Measurements from ENCODE around the gene P2RX1. TPM values are rescaled to one million over a fixed set of nuclear protein-coding genes. Genes with fewer than 3 reads are reported as not detected.

P2RX1 gene
- polyA plus RNA-seq (2012; ENCODE audit: insufficient read length, low read depth), result 0.24 TPM

DNA sequence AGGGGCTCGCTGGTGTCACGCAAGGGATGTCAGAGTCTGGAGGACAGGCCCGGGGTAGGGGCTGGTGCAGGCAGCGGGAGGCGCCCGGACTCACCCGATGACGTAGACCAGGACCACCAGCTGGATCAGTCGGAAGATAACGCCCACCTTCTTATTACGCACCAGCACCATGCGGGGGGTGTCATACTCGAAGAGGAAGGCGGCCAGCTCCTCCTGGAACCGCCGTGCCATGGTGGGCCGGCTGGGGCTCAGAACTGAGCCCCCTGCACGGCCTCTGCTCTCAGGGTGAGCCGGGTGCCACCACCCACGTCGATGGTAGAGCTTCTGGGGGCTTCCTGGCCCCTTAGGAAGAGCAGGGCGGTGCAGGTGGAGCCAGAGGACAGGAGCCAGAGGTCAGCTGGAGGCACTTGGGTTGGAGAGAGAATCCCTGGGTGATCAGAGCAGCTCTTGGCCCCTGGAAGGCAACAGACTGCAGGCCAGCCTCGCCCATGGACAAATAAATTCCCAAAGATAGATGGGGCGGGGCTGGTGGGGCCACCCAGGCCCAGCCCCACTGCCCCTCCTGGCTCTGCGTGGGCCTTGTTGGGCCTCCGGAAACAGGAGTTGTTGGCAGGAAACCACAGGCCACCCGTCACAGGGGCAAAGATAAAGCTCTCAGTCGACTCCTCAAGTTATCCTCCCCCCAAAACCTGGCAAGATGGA is at the start of gene P2RX1:
TSS of gene P2RX1 (minus strand) at position 471 of the 702 bp plus-strand sequence. CDS start at position 231, 240 bp downstream.
- TF ChIP-seq POLR2AphosphoS5 (IDR thresholded peaks at IDR 0.05; ENCODE audit: low read depth, low read length) (no peak), SIN3A (IDR thresholded peaks at IDR 0.05; ENCODE audit: borderline replicate concordance, insufficient read depth, low read length) (no peak), TAF1 (IDR thresholded peaks at IDR 0.05; ENCODE audit: borderline replicate concordance, insufficient read depth, low read length) (no peak), FOXP2 (optimal IDR thresholded peaks at IDR 0.05; ENCODE audit: borderline replicate concordance, extremely low read depth, extremely low read length, insufficient read depth) (no peak)
- TF ChIP-seq, protein P1, sequence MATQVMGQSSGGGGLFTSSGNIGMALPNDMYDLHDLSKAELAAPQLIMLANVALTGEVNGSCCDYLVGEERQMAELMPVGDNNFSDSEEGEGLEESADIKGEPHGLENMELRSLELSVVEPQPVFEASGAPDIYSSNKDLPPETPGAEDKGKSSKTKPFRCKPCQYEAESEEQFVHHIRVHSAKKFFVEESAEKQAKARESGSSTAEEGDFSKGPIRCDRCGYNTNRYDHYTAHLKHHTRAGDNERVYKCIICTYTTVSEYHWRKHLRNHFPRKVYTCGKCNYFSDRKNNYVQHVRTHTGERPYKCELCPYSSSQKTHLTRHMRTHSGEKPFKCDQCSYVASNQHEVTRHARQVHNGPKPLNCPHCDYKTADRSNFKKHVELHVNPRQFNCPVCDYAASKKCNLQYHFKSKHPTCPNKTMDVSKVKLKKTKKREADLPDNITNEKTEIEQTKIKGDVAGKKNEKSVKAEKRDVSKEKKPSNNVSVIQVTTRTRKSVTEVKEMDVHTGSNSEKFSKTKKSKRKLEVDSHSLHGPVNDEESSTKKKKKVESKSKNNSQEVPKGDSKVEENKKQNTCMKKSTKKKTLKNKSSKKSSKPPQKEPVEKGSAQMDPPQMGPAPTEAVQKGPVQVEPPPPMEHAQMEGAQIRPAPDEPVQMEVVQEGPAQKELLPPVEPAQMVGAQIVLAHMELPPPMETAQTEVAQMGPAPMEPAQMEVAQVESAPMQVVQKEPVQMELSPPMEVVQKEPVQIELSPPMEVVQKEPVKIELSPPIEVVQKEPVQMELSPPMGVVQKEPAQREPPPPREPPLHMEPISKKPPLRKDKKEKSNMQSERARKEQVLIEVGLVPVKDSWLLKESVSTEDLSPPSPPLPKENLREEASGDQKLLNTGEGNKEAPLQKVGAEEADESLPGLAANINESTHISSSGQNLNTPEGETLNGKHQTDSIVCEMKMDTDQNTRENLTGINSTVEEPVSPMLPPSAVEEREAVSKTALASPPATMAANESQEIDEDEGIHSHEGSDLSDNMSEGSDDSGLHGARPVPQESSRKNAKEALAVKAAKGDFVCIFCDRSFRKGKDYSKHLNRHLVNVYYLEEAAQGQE (IDR thresholded peaks at IDR 0.05; ENCODE audit: insufficient read depth in 1 of 2, low read depth in 2 of 2, low read length in 2 of 2), result no peak

DNA sequence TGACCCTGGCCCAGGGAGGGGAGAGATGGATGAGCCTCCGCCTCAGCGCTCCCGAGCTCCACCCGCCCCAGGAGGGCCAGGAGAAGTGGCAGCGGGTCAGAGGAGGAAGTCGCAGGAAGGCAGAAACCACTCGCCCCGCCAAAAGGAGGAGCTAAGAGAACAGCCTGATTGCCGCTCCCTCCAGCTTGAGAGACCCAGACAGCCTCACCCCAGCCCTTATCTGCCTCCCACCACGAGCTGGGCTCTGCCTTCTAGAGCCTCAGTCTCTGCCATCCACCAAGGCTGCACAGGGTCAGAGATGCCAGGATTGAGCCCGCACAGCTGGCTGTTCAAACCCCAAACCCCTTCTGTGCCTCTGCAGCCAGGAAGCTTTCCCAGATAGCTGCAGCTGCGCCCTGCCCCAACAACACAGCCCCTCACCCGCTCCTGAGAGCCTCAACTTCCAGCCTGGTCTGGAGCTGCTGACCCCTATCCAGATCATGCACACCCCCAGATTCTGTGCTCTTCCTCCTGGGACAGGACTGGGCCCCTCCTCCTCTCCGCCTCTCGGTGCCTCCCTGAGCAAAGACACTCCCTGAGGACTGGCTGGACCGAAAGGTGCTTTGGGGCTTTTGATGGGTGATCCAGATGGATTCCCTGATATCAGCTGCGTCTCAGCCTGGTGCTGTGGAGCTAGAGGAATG is 49.0 kb upstream of the P2RX1 start:
- TF ChIP-seq FOXP2 (optimal IDR thresholded peaks at IDR 0.05; ENCODE audit: borderline replicate concordance, extremely low read depth, extremely low read length, insufficient read depth) (no peak), SIN3A (IDR thresholded peaks at IDR 0.05; ENCODE audit: borderline replicate concordance, insufficient read depth, low read length) (no peak), TAF1 (IDR thresholded peaks at IDR 0.05; ENCODE audit: borderline replicate concordance, insufficient read depth, low read length) (no peak), POLR2AphosphoS5 (IDR thresholded peaks at IDR 0.05; ENCODE audit: low read depth, low read length) (no peak)
- TF ChIP-seq, protein P1 (IDR thresholded peaks at IDR 0.05; ENCODE audit: insufficient read depth in 1 of 2, low read depth in 2 of 2, low read length in 2 of 2), result no peak

DNA sequence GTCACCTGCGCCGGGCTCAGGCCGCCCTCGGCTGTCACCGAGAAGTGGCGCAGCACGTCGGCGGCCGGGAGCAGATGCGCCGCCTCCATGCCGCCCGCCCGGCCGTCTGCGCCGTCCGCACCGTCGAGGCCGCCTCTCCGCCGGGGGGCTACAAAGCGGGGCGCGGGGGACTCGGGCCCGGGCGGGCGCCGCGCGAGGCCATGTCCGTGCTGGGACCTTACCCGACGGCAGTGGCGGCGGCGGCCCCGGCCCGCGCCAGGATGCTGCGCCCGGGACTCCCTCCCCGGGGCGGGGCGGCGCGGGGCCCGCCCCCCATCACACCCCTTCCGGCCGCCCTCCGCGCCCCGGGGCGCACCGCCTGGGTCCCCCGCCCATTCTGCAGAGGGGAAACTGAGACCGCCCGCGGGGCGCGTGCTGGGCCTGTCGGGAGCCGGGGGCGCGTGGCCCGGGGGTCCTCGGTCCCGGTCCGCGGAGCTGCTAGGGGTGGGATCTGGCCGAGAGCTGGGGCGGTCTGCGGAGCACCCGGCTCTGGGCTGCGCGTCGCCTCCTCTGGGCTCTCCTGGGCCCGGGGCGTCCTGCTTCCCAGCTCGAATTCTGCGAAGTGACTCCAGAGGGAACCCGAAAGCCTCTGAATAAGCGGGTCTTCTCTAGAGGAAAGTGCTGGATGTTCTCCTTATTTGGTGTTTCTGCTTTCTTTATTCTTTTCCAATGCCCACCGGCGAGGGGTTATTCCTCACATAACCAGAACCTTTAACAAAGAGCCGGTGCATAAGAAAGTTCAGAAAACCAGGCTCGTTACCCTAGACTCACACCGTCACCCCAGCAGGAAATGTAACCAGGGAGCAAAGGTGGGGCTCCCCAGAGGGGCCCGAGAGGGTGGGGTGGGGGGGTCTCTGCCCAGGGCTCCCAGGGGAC is 48.2 kb upstream of the P2RX1 start, which contains the start of gene ATP2A3:
TSS of gene ATP2A3 (minus strand) at position 235 of the 915 bp plus-strand sequence. CDS start at position 89, 146 bp downstream.
- no peak for TF ChIP-seq SIN3A (IDR thresholded peaks at IDR 0.05; ENCODE audit: borderline replicate concordance, insufficient read depth, low read length)
- no peak for TF ChIP-seq POLR2AphosphoS5 (IDR thresholded peaks at IDR 0.05; ENCODE audit: low read depth, low read length)
- TF ChIP-seq, protein P1 (IDR thresholded peaks at IDR 0.05; ENCODE audit: insufficient read depth in 1 of 2, low read depth in 2 of 2, low read length in 2 of 2), result no peak
- no peak for TF ChIP-seq TAF1 (IDR thresholded peaks at IDR 0.05; ENCODE audit: borderline replicate concordance, insufficient read depth, low read length)
- TF ChIP-seq FOXP2 (optimal IDR thresholded peaks at IDR 0.05; ENCODE audit: borderline replicate concordance, extremely low read depth, extremely low read length, insufficient read depth), result no peak

DNA sequence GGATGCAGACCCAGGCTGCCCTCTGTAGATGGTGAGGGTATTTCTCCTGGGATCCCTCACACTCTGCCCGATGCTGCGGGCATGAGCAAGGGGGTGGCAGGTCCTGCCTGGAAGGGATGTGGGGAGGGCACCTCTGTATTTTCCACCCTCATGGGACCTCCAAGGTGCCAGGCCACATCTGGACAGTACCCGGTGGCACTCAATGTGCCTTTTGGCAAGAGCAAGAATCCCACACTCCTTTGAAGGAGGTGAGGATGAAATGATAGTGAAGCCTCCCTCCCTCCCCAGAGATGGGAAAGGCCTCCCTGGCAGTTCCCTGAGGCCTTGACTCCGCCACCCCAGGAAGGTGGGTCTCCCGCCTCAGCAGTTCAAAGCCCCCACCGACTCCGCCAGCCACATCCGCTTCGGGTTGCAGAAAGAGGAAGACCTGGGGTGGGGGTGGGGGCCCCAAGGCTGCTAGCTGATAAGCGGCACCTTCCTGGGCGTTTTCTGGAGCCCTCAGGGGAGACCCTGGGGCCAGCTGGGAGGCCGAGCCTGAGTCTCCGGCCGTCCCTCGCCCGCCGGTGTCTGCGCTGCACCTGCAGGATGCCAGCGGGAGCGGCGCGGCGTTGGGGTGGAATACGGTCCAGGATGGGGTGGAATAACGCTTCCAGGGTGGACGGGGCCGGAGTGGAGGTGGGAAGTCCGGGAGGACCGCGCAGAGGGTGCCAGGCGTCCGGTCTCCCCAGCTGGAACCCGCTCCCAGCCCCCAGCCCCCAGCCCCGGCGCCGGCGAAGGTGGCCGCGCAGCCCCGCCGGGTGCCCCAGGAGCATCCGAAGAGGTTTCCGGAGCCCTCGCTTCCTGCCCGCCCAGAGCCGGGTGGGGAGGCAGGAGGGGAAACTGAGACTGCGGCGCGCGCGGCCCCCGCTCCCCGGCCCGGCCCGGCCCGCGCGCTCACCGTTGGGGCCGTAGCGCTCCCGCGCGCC is 47.3 kb upstream of the P2RX1 start:
- TF ChIP-seq SIN3A (IDR thresholded peaks at IDR 0.05; ENCODE audit: borderline replicate concordance, insufficient read depth, low read length) (no peak), POLR2AphosphoS5 (IDR thresholded peaks at IDR 0.05; ENCODE audit: low read depth, low read length) (no peak), TAF1 (IDR thresholded peaks at IDR 0.05; ENCODE audit: borderline replicate concordance, insufficient read depth, low read length) (no peak), FOXP2 (optimal IDR thresholded peaks at IDR 0.05; ENCODE audit: borderline replicate concordance, extremely low read depth, extremely low read length, insufficient read depth) (no peak)
- TF ChIP-seq, protein P1 (IDR thresholded peaks at IDR 0.05; ENCODE audit: insufficient read depth in 1 of 2, low read depth in 2 of 2, low read length in 2 of 2), result no peak
